Motor neuron (in vitro differentiated cells): ENCODE results near the gene COX8C. TPM values are rescaled to one million over a fixed set of nuclear protein-coding genes. Genes with fewer than 3 reads are reported as not detected.
A peak's percentile ranks its signal among the peaks of the same experiment; 100 is the strongest.

Source experiments
- ATAC-seq, 8 experiments: fragments of 200-7000 bp; cut with Tn5 transposase; replicated peaks in 6 of 8; 2 replicates each; pipeline ENCODE4 v1.8.0; 2021; ENCODE audit warnings: mild to moderate bottlenecking in 8 of 8, moderate library complexity in 8 of 8
- H3K27ac ChIP-seq, 2 donors: fragments of 250-450 bp; sonication (Bioruptor Pico); 2 replicates each; pipeline ENCODE4 v1.9.0; 2021; ENCODE audit warnings: antibody characterized with exemption in 2 of 2, mild to moderate bottlenecking in 2 of 2, moderate library complexity in 1 of 2
- H3K4me1 ChIP-seq, 2 donors: fragments of 250-450 bp; sonication (Bioruptor Pico); replicated peaks in 1 of 2; 2 replicates each; pipeline ENCODE4 v1.6.1; 2021; ENCODE audit warnings: antibody characterized with exemption in 2 of 2, mild to moderate bottlenecking in 2 of 2, moderate library complexity in 1 of 2
- H3K4me3 ChIP-seq, 5 donors: fragments of 250-450 bp; sonication (Bioruptor Pico); 2 replicates each; pipeline ENCODE4 v1.9.0; 2021; ENCODE audit warnings: antibody characterized with exemption in 5 of 5, mild to moderate bottlenecking in 5 of 5, moderate library complexity in 4 of 5
- WGBS, 10 experiments: fragments of 450-650 bp; shearing (Covaris generic); methylation state at CpG; one replicate each; pipeline ENCODE4 v1.0.0; 2022; 5-methylcytosine and 5-hydroxymethylcytosine counted together
- in situ Hi-C, 9 experiments: fragments of 400-800 bp; cut with MboI; loops; one replicate each; pipeline ENCODE4 v1.15.0; 2021; ENCODE audit warnings: low sequenced_read_pairs in 9 of 9, low pct_unique_long_range_greater_than_20kb in 2 of 9; ENCODE audit not compliant: unreplicated experiment in 9 of 9
- total RNA-seq, 8 experiments: library from RNA; unstranded; fragments of 300-600 nt; gene quantifications; 2 replicates each; pipeline versions ENCODE4 v1.2.3 to v1.2.4, GENCODE V29; 2022

The COX8C gene
- total RNA-seq, 8 experiments from 2014 or later: 0.55 to 1.3 TPM; not detected in 6

- H3K27ac ChIP-seq: no peak overlapping the region
- H3K4me1 ChIP-seq: peaks cover 0 to 3% of the 10 kb centered on the region in 2 donors
- no peak for ATAC-seq
- in situ Hi-C loops: no loop called here
- H3K4me3 ChIP-seq: no peak overlapping the region
Measured at GRCh38 chr14:93315575-93315974, 31.4 kb upstream of the COX8C start.

- in situ Hi-C loops: no loop called here
Measured at GRCh38 chr14:93316716-93317115, 30.3 kb upstream of the COX8C start.

GRCh38 chr14:93317210-93317874 lies 29.6 kb upstream of the COX8C start:
- peak in 3 of 8 experiments; percentile 14 to 89 (median 55) for ATAC-seq
- WGBS, 10 experiments: 80 to 100% (median 91%) methylated on average over 1 to 7 of the region's 7 CpGs; no CpG with 5 or more reads in 2 of the 10 experiments
- H3K4me1 ChIP-seq: peaks cover 0 to 3% of the 10 kb centered on the region in 2 donors
- H3K4me3 ChIP-seq: no peak overlapping the region
- H3K27ac ChIP-seq: no peak overlapping the region
- in situ Hi-C loops: no loop called here

More at GRCh38 chr14:93316716-93317115, 30.3 kb upstream of the COX8C start:
- H3K4me3 ChIP-seq: no peak overlapping the region
- no peak overlapping the region for H3K27ac ChIP-seq
- WGBS, 10 experiments: 33 to 100% (median 83%) methylated on average over 2 to 4 of the region's 4 CpGs
- H3K4me1 ChIP-seq: peaks cover 0 to 3% of the 10 kb centered on the region in 2 donors
- ATAC-seq: no peak

GRCh38 chr14:93317875-93318807 lies 28.8 kb upstream of the COX8C start:
- peak in 2 of 8 experiments; percentile 23 to 43 for ATAC-seq
- Histone ChIP-seq H3K4me3 (no peak overlapping the region), H3K27ac (no peak overlapping the region), H3K4me1 (peaks cover 0 to 3% of the 10 kb centered on the region in 2 donors)
- in situ Hi-C loops: no loop called here
- 60 to 100% (median 89%) methylated on average over 1 to 6 of the region's 6 CpGs; no CpG with 5 or more reads in 2 of the 10 experiments for WGBS, 10 experiments

- no peak overlapping the region for H3K27ac ChIP-seq
- in situ Hi-C loops: no loop called here
- no peak for ATAC-seq
- H3K4me3 ChIP-seq: no peak overlapping the region
- peaks cover 0 to 3% of the 10 kb centered on the region in 2 donors for H3K4me1 ChIP-seq
- 20 to 100% (median 88%) methylated on average over 1 to 5 of the region's 5 CpGs; no CpG with 5 or more reads in 1 of the 10 experiments for WGBS, 10 experiments
Measured at GRCh38 chr14:93318927-93319326, 28.1 kb upstream of the COX8C start.

- no peak overlapping the region for H3K27ac ChIP-seq
- WGBS, 10 experiments: 63 to 100% (median 90%) methylated on average over 1 to 2 of the region's 2 CpGs; no CpG with 5 or more reads in 1 of the 10 experiments
- peaks cover 0 to 3% of the 10 kb centered on the region in 2 donors for H3K4me1 ChIP-seq
- no peak overlapping the region for H3K4me3 ChIP-seq
- in situ Hi-C loops: no loop called here
- no peak for ATAC-seq
Measured at GRCh38 chr14:93319494-93319893, 27.5 kb upstream of the COX8C start.

GRCh38 chr14:93319958-93320357 lies 27.0 kb upstream of the COX8C start:
- no peak overlapping the region for H3K4me3 ChIP-seq
- H3K27ac ChIP-seq: no peak overlapping the region
- in situ Hi-C loops: no loop called here
- ATAC-seq: no peak
- H3K4me1 ChIP-seq: peaks cover 0 to 3% of the 10 kb centered on the region in 2 donors
- 5 to 100% (median 88%) methylated on average over 1 of the region's 1 CpG for WGBS, 10 experiments

GRCh38 chr14:93320489-93320888 lies 26.5 kb upstream of the COX8C start:
- Histone ChIP-seq H3K4me3 (no peak overlapping the region), H3K4me1 (peaks cover 0 to 3% of the 10 kb centered on the region in 2 donors), H3K27ac (no peak overlapping the region)
- in situ Hi-C loops: no loop called here
- peak in 1 of 8 experiments; percentile 48 for ATAC-seq

GRCh38 chr14:93322929-93323599 lies 23.9 kb upstream of the COX8C start:
- 60 to 100% (median 93%) methylated on average over 2 to 5 of the region's 5 CpGs; no CpG with 5 or more reads in 1 of the 10 experiments for WGBS, 10 experiments
- Histone ChIP-seq H3K4me1 (peaks cover 0 to 3% of the 10 kb centered on the region in 2 donors), H3K4me3 (no peak overlapping the region), H3K27ac (no peak overlapping the region)
- no peak for ATAC-seq
- in situ Hi-C loops: no loop called here

GRCh38 chr14:93323600-93324174 lies 23.3 kb upstream of the COX8C start:
- WGBS, 10 experiments: 89 to 100% (median 99%) methylated on average over 1 to 4 of the region's 4 CpGs
- Histone ChIP-seq H3K4me3 (no peak overlapping the region), H3K27ac (no peak overlapping the region), H3K4me1 (peaks cover 0 to 3% of the 10 kb centered on the region in 2 donors)
- ATAC-seq: no peak
- in situ Hi-C loops: no loop called here

- in situ Hi-C loops: no loop called here
- ATAC-seq: no peak
- no peak overlapping the region for H3K27ac ChIP-seq
- H3K4me1 ChIP-seq: peaks cover 2 to 3% of the 10 kb centered on the region in 2 donors
- 80 to 100% (median 98%) methylated on average over 1 to 4 of the region's 5 CpGs; no CpG with 5 or more reads in 2 of the 10 experiments for WGBS, 10 experiments
- H3K4me3 ChIP-seq: no peak overlapping the region
Measured at GRCh38 chr14:93326196-93326595, 20.8 kb upstream of the COX8C start.

GRCh38 chr14:93328546-93328945 lies 18.4 kb upstream of the COX8C start:
- H3K27ac ChIP-seq: no peak overlapping the region
- no peak overlapping the region for H3K4me3 ChIP-seq
- WGBS, 10 experiments: 72 to 100% (median 93%) methylated on average over 1 to 6 of the region's 6 CpGs
- in situ Hi-C loops: no loop called here
- ATAC-seq: no peak
- peaks cover 6 to 7% of the 10 kb centered on the region in 2 donors for H3K4me1 ChIP-seq
